Neuron (in vitro differentiated cells): Measurements from ENCODE around the gene SLC29A1.

Experiments used
- H2AFZ ChIP-seq: one replicate; pipeline ENCODE4 v1.6.1; 2013; ENCODE audit warnings: low read depth, mild to moderate bottlenecking, inconsistent platforms, low read length, moderate library complexity
- H3K27me3 ChIP-seq: one replicate; pipeline ENCODE4 v1.6.1; 2013; ENCODE audit warnings: low read length; ENCODE audit not compliant: insufficient read depth
- H3K36me3 ChIP-seq: one replicate; pipeline ENCODE4 v1.6.1; 2013; ENCODE audit warnings: low read length; ENCODE audit not compliant: insufficient read depth
- H3K4me1 ChIP-seq: one replicate; pipeline ENCODE4 v1.6.1; 2013; ENCODE audit warnings: low read length; ENCODE audit not compliant: insufficient read depth
- H3K4me3 ChIP-seq: 2 replicates; pipeline ENCODE4 v1.5.1; 2013; ENCODE audit warnings: mild to moderate bottlenecking, low read length, moderate library complexity
- H3K9me3 ChIP-seq: one replicate; pipeline ENCODE4 v1.6.1; 2013; ENCODE audit warnings: low read length

SLC29A1 gene

GRCh38 chr6:44278774-44279697 lies 55.6 kb downstream of the SLC29A1 start:
- H2AFZ ChIP-seq: no peak overlapping the region
- H3K9me3 ChIP-seq: no peaks in the 10 kb centered on the region
- no peaks in the 10 kb centered on the region for H3K4me1 ChIP-seq
- H3K4me3 ChIP-seq: no peak overlapping the region
- no peaks in the 10 kb centered on the region for H3K27me3 ChIP-seq
- H3K36me3 ChIP-seq: peaks cover 10% of the 10 kb centered on the region
